Parathyroid adenoma (tissue), 2 donors: ENCODE results near the gene GRM6.

Experiments used
- H2AFZ ChIP-seq: fragments of 300-600 bp; sonication (generic); one replicate; pipeline ENCODE4 v1.7.0; 2017; ENCODE audit warnings: antibody characterized with exemption, mild to moderate bottlenecking
- H3K27ac ChIP-seq: fragments of 300-600 bp; sonication (generic); one replicate; pipeline ENCODE4 v1.7.0; 2017
- H3K27me3 ChIP-seq: fragments of 300-600 bp; sonication (generic); one replicate; pipeline ENCODE4 v1.7.0; 2017; ENCODE audit warnings: low read length; ENCODE audit not compliant: control insufficient read depth, insufficient read depth
- H3K36me3 ChIP-seq: fragments of 300-600 bp; sonication (generic); one replicate; pipeline ENCODE4 v1.7.0; 2017; ENCODE audit warnings: low read length; ENCODE audit not compliant: control insufficient read depth, insufficient read depth
- H3K4me1 ChIP-seq: fragments of 300-600 bp; sonication (generic); one replicate; pipeline ENCODE4 v1.7.0; 2017; ENCODE audit warnings: control low read depth
- H3K4me2 ChIP-seq: fragments of 300-600 bp; sonication (generic); one replicate; pipeline ENCODE4 v1.7.0; 2017; ENCODE audit warnings: low read length
- H3K4me3 ChIP-seq: fragments of 300-600 bp; sonication (generic); one replicate; pipeline ENCODE4 v1.7.0; 2017; ENCODE audit warnings: low read depth, low read length
- H3K79me2 ChIP-seq: fragments of 300-600 bp; sonication (generic); one replicate; pipeline ENCODE4 v1.7.0; 2017; ENCODE audit warnings: control low read depth
- H3K9ac ChIP-seq: fragments of 300-600 bp; sonication (generic); one replicate; pipeline ENCODE4 v1.7.0; 2017; ENCODE audit warnings: mild to moderate bottlenecking
- H3K9me3 ChIP-seq: fragments of 300-600 bp; sonication (generic); one replicate; pipeline ENCODE4 v1.7.0; 2017; ENCODE audit warnings: low read length; ENCODE audit not compliant: control insufficient read depth
- TF ChIP-seq, protein P1 (sequence below): fragments of 300-600 bp; sonication (generic); IDR thresholded peaks from one replicate; pipeline ENCODE4 v1.7.0; 2017; ENCODE audit warnings: antibody characterized with exemption, mild to moderate bottlenecking
- donor health status: primary hyperparathyroidism.

GRM6 gene

DNA sequence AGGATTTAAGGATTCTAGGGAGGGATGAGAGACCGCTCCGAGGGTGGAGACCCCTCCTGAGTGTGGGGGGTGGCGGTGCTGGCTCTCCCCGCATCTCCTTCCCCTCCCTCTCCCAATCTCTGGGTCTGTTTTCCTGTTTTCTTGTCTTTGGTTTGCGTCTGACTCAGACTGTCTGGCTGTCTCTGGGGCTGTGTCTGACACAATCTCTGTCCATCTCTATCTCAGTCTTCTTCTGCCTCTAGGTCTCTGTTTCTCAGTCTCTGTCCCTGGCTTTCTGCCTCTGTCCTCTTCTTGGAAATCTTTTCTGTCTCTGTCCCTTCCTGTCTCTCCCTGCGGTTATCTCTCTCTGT is 196 bp upstream of the GRM6 start:
- Histone ChIP-seq H3K36me3 (no peaks in the 10 kb centered on the region), H2AFZ (no peak overlapping the region), H3K4me1 (no peaks in the 10 kb centered on the region), H3K9ac (no peak overlapping the region), H3K4me3 (no peak overlapping the region), H3K4me2 (no peak overlapping the region), H3K27me3 (no peaks in the 10 kb centered on the region), H3K79me2 (no peaks in the 10 kb centered on the region), H3K9me3 (no peaks in the 10 kb centered on the region), H3K27ac (no peak overlapping the region)
- TF ChIP-seq, protein P1, sequence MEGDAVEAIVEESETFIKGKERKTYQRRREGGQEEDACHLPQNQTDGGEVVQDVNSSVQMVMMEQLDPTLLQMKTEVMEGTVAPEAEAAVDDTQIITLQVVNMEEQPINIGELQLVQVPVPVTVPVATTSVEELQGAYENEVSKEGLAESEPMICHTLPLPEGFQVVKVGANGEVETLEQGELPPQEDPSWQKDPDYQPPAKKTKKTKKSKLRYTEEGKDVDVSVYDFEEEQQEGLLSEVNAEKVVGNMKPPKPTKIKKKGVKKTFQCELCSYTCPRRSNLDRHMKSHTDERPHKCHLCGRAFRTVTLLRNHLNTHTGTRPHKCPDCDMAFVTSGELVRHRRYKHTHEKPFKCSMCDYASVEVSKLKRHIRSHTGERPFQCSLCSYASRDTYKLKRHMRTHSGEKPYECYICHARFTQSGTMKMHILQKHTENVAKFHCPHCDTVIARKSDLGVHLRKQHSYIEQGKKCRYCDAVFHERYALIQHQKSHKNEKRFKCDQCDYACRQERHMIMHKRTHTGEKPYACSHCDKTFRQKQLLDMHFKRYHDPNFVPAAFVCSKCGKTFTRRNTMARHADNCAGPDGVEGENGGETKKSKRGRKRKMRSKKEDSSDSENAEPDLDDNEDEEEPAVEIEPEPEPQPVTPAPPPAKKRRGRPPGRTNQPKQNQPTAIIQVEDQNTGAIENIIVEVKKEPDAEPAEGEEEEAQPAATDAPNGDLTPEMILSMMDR: no peak

DNA sequence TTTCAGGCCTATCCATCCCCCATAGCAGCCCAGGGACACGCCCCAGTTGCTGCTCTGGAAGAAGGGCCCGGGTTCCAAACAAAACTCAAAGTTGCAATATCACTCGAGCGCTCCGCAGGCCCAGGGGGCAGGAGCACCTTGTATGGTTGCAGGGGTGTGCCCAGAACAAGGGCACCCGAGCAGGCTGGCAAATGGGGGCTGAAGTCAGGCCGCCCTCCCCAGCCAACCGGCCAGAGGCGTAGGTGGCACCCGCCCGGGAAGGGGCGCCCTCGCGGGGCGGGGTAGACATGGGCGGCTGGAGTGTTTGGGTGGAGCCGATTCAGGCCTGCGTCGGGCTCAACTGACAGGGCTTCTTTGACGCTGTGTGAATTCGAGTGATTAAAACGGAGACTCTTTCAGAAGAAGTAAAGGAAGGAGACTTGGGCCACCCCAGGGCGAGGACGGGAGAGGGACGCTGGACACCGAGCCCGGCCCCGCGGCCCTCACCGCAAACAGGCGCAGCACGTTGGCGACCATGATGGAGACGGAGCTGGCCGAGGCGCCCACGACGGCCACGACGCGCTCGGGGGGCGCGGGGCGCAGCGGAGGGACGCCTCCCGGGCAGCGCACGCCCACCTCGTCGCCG is 1.1 kb downstream of the GRM6 start:
- Histone ChIP-seq H3K79me2 (no peaks in the 10 kb centered on the region), H3K4me2 (no peak overlapping the region), H3K4me3 (no peak overlapping the region), H2AFZ (no peak overlapping the region), H3K9me3 (no peaks in the 10 kb centered on the region), H3K9ac (no peak overlapping the region), H3K4me1 (no peaks in the 10 kb centered on the region), H3K36me3 (no peaks in the 10 kb centered on the region), H3K27me3 (no peaks in the 10 kb centered on the region), H3K27ac (no peak overlapping the region)
- TF ChIP-seq, protein P1: no peak

DNA sequence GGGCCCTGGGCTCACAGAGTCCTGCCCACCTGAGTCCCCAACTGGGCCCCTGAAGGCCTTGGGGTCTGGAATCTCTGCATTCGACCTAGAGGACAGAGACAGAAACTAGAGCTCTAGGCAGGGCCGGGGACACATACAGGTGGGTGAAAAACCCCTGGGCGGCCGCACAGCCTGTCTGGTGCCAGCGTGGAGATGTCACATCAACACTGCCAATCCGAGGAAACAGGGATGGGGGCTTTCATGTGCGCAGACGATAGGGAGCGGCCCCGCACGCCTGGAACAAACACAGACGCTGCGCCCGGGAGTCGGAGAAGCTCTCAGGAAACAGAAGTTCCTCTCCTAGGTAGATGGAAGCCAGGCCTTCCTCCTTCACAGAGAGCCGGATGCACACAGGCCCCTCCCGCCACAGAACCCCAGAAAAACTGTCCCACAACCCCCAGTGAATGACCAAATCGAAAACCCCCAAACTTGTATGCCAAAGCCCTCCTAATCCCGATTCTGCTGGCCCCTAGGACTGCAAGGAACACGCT is 1.8 kb downstream of the GRM6 start:
- Histone ChIP-seq H3K9me3 (no peaks in the 10 kb centered on the region), H3K4me3 (no peak overlapping the region), H3K4me2 (no peak overlapping the region), H3K9ac (no peak overlapping the region), H3K36me3 (no peaks in the 10 kb centered on the region), H3K27me3 (no peaks in the 10 kb centered on the region), H3K27ac (no peak overlapping the region), H2AFZ (no peak overlapping the region), H3K79me2 (no peaks in the 10 kb centered on the region), H3K4me1 (no peaks in the 10 kb centered on the region)
- TF ChIP-seq, protein P1: no peak

DNA sequence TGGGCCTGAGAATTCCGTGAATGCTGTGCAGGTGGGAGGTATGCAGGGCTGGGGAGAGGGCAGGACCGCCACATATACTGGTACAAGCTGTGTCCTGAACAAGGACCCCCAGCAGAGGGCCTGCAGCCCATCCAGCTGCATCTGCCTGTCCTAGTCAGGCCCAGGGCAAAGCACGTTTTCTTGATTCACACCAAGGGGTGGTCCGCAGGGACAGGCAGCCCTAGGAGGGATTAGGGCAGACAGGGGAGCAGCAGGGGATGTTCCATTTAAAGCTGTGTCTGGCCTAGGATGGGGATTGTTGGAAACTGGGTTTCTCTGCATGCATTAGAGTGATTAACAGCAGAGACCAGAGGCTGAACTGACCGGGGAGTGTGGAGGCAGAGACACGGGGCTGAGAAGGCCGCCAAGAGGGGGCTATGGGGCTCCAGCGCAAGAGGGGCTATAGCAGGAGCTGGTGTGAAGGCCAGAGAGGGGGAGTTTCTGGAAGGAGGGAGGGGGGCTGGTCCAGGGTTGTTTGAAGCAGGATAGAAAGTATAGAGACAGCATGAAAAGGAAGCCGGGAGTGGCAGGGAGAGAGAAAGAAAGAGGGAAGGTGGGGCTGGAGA is 2.7 kb downstream of the GRM6 start:
- H3K4me1 ChIP-seq: no peaks in the 10 kb centered on the region
- H3K36me3 ChIP-seq: no peaks in the 10 kb centered on the region
- H3K27me3 ChIP-seq: no peaks in the 10 kb centered on the region

More for the DNA sequence above, 2.7 kb downstream of the GRM6 start:
- Histone ChIP-seq H3K9me3 (no peaks in the 10 kb centered on the region), H2AFZ (no peak overlapping the region), H3K9ac (no peak overlapping the region), H3K4me3 (no peak overlapping the region), H3K4me2 (no peak overlapping the region), H3K27ac (no peak overlapping the region), H3K79me2 (no peaks in the 10 kb centered on the region)
- TF ChIP-seq, protein P1: no peak
